Left lobe of liver (tissue), 2 donors: ENCODE data around the gene RAB36. TPM values are rescaled to one million over a fixed set of nuclear protein-coding genes. Genes with fewer than 3 reads are reported as not detected.

Experiments
- ATAC-seq: fragments of 200-7000 bp; cut with Tn5 transposase; one replicate; pipeline ENCODE4 v1.9.1; 2020; ENCODE audit warnings: mild to moderate bottlenecking, moderate library complexity
- DNase-seq: peaks from one replicate; pipeline ENCODE4 v3.0.0-alpha.2; 2020; ENCODE audit warnings: low spot score
- total RNA-seq: library from RNA; stranded (reverse); gene quantifications from one replicate; pipeline ENCODE4 v1.2.1, GENCODE V29; 2021
- donor health status: DM: no; HTN: no; CAD: no; lungs with moderate emphysema.
- donor health status: DM: no; HTN: yes; CAD: no.

Gene RAB36
- total RNA-seq, 1 donor from 2014 or later = 0.38 TPM

GRCh38 chr22:23180301-23180892 is 35.1 kb downstream of the RAB36 start, which contains the start of gene BCR:
BCR (plus strand) TSS chr22:23180509; CDS start chr22:23180961, 452 bp downstream.
- ATAC-seq (peak; percentile 84), DNase-seq (peak; percentile 82)

GRCh38 chr22:23180893-23181720 is 35.8 kb downstream of the RAB36 start:
- DNase-seq (no peak), ATAC-seq (no peak)

DNA sequence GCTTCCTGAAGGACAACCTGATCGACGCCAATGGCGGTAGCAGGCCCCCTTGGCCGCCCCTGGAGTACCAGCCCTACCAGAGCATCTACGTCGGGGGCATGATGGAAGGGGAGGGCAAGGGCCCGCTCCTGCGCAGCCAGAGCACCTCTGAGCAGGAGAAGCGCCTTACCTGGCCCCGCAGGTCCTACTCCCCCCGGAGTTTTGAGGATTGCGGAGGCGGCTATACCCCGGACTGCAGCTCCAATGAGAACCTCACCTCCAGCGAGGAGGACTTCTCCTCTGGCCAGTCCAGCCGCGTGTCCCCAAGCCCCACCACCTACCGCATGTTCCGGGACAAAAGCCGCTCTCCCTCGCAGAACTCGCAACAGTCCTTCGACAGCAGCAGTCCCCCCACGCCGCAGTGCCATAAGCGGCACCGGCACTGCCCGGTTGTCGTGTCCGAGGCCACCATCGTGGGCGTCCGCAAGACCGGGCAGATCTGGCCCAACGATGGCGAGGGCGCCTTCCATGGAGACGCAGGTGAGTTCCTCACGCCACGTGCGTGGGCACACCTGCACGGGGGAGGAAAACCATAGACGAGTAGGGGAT is 36.5 kb downstream of the RAB36 start:
- ATAC-seq = no peak
- DNase-seq = no peak

- ATAC-seq (no peak), DNase-seq (no peak)
Measured at GRCh38 chr22:23182309-23183060, 37.2 kb downstream of the RAB36 start.

DNA sequence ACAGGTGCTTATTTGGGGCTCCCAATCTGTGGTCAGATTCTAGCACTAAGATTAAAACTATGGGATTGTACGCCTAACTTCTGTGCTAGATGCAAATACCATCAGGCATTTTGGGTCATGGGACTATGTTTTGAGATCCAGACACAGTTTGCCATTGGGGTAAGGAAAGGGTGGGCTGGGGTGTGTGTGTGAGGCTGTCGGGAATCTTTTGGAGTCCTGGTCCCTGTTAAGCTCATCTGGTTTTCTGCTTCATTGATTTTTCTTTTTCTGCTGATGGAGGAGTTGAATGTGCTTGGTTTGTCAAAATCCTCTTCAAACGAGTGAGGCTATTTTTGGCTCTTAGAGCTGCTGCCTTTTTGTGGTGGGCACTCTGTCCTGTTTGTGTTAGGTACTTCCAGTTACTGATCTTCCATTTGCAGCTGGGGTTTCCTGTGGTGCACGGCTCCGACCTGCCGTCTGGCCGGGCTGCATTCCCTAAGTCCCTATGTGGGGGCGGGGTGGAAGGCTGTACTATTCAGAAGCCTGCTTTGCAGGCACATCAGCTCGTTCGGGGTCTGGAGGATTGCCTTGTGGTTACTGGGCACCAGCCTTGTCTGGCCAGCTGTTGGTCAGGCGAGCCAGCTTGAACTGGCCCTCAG is 37.9 kb downstream of the RAB36 start:
- DNase-seq = no peak
- ATAC-seq = no peak

GRCh38 chr22:23184100-23184763 is 39.0 kb downstream of the RAB36 start:
- ATAC-seq = no peak
- no peak for DNase-seq

DNA sequence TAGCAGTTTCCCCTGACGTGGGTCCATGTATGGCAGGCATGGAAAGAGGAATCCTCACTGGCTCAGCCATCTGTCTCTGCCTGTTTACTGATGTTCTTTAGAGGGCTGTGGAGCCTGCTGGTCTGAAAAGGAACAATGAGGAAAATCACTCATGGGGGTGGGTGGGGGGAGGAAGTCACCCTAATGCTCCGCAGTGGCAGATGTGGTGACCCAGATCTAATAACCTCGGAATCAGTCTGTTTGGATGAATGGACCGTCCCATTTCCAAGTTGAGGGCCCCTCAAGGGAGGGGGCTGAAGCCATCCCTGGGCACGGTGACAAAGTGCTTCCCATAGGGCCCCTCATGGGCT is 39.5 kb downstream of the RAB36 start:
- no peak for ATAC-seq
- DNase-seq = no peak

GRCh38 chr22:23187211-23187610 is 41.9 kb downstream of the RAB36 start:
- no peak for DNase-seq
- ATAC-seq = peak; percentile 43

DNA sequence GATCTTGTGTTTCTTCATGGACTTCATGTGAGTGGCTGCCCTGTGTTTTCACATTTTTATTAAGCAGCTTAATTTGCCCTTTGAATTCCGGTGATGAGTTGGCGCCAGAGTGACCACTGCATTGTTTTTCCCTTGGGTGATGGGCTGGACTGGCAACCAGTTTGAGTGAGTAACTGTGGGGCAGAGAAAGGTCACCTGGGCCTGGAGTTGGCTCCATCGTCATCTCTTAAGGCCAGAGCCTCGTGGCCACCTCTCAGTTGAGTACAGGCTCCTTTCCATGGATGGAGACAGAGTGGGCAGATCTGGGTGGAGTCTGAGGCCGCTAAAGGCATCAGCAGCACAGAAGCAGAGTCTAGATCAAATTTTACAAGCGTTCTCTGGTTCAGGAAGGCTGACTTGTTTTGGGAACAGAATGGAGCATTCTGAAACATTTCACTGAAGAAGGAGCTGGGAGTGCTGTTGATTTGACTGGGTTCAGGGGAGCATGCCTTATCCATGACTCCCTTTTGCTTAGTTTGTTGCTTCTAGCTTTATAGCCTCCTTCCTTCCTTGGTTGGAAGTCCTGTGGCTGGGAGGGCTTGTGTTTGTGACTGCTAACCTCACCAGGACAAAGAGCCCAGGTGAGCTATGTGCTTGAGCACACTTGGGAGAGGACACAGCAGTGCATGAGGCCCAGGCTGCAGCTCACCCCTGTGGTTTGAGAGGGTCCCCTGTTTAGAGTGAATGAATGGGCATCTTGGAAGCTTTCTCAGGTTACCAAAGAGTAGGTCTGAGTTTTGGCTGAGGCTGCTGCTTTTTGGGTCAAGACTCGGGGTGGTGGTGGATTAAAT is 42.8 kb downstream of the RAB36 start:
- DNase-seq (no peak), ATAC-seq (no peak)

DNA sequence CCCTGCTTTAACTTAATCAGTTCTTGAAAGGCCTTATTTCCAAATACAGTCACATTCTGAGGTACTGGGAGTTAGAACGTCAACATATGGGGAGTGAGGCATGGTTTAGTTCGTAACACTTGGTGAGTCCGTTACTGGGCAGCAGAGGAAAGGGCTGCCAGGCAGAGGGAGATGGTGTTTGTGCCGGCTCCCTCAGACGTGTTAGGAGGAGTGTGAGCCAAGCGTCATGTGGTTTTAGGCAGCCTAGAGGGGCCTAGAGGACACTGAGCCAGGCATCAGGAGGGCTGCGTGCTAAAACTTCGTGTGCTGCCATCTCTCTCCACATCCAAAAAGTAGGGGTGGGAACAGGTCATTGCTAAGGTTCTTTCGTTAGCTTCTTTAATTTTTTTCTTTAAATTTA is 45.2 kb downstream of the RAB36 start:
- ATAC-seq (no peak), DNase-seq (no peak)

- DNase-seq (no peak), ATAC-seq (no peak)
Measured at GRCh38 chr22:23192133-23192532, 46.9 kb downstream of the RAB36 start.

DNA sequence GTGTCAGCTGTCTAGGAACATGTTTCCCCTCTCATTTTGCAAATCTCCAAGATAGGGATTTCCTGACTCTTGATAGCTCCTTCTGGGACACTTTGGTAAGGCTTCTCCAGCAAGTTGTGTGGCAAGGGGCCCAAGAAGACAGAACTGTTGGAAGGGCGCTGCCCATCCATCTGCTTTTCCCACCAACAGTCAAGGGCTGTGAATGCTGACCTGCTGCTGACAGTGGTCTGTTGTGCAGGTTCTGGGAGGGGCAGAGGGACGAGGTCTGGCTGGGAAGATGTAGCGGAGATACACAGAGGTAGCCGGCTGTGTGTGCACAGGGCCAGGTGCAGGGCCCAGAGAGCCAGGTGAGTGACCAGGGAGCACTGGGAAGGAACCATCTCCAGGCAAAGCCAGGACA is 47.3 kb downstream of the RAB36 start:
- no peak for DNase-seq
- ATAC-seq = no peak

- ATAC-seq (no peak), DNase-seq (no peak)
Measured at GRCh38 chr22:23193196-23193827, 48.0 kb downstream of the RAB36 start.

- DNase-seq = no peak
- ATAC-seq = no peak
Measured at GRCh38 chr22:23193882-23194281, 48.6 kb downstream of the RAB36 start.

- DNase-seq (no peak), ATAC-seq (no peak)
Measured at GRCh38 chr22:23196165-23196564, 50.9 kb downstream of the RAB36 start.

DNA sequence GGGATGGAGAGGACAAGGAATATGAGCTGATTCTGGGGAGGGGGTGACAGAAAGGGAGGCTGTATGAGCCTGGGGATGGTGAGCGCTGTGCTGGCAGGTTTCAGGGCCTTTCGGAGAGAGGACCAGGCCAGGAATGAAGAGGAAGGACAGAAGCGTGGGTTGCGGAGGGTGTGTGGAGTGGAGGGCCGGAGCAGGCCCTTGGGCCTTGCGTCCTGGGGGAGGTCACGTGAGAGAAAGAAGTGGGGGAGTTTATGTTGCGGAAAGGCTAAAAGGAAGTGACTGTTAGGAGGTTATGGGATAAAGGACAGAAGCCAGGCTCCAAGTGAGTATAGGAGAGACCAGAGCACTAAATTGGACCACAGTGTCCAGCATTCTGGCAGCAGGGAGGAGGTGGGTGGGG is 52.6 kb downstream of the RAB36 start:
- no peak for DNase-seq
- peak; percentile 38 for ATAC-seq

- ATAC-seq = no peak
- DNase-seq = no peak
Measured at GRCh38 chr22:23199159-23199558, 53.9 kb downstream of the RAB36 start.

DNA sequence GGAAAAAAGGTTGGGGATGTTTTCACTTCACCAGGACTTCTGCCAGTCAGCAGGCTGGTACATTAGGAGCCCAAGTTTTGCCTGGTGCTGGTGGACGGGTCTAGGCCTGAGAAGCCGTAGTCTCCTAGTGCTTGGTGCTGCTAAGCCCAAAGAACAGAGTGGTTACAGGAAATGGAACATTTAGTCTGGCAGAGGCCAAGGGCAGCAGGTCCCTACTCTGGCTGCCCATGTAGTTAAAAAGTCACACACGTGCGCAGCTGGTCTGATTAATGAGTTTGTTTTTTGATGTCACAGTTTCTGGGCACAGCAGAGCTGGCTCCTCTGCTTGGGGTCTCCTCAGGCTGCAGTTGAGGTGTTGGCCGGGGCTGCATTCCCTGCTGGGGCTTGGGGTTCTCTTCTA is 55.6 kb downstream of the RAB36 start:
- no peak for DNase-seq
- ATAC-seq = no peak

DNA sequence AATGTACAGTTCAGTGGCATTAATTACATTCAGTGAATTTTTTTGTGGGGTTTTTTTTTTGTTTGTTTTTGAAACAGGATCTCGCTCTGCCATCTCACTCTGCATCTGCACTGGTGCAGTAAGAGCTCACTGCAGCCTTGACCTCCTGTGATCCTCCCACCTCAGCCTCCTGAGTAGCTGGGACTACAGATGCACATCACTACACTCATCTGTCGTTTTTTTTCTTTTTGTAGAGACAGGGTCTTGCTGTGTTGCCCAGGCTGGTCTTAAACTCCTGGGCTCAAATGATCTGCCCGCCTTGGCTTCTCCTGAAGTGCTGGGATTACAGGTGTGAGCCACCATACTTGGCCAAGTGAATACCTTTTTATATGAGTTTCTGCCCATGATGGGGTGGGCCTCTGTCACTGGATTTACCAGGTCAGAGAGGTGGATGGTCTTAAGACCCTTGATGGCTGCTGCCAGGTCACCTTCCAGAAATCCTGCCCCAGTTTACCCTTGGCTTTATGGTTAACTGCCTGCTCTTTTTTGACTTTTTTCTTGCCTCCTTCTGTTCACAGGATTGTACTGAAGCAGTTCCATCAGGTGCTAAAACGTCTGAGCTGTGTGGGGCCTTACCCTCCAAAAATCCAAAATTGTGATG is 57.7 kb downstream of the RAB36 start:
- no peak for DNase-seq
- no peak for ATAC-seq
